Colonic mucosa (tissue), 4 donors: ENCODE results near the gene NINJ1. TPM values are rescaled to one million over a fixed set of nuclear protein-coding genes. Genes with fewer than 3 reads are reported as not detected.

Experiments
- DNase-seq: peaks from one replicate; pipeline ENCODE4 v3.0.0-alpha.2; 2020
- H3K27ac ChIP-seq: fragments of 200-600 bp; one replicate; pipeline ENCODE4 v1.8.0; 2021
- H3K27me3 ChIP-seq: fragments of 200-600 bp; one replicate; pipeline ENCODE4 v1.8.0; 2021
- H3K36me3 ChIP-seq: fragments of 200-600 bp; one replicate; pipeline ENCODE4 v1.8.0; 2021
- H3K4me1 ChIP-seq: fragments of 200-600 bp; one replicate; pipeline ENCODE4 v1.8.0; 2021; ENCODE audit warnings: mild to moderate bottlenecking
- H3K4me3 ChIP-seq: fragments of 200-600 bp; one replicate; pipeline ENCODE4 v1.8.0; 2021
- H3K9ac ChIP-seq, 2 donors: one replicate each; pipeline ENCODE4 v1.7.0; 2013; ENCODE audit warnings: control low read depth in 2 of 2, low read depth in 2 of 2, low read length in 2 of 2
- H3K9me3 ChIP-seq: fragments of 200-600 bp; one replicate; pipeline ENCODE4 v1.8.0; 2021
- intact Hi-C: fragments of 100-400 bp; cut with DNase I; formaldehyde crosslinking; loops from one replicate; pipeline ENCODE4 v1.14.1; 2022
- total RNA-seq, 2 donors: library from RNA; stranded (reverse); fragmentation: NEBNext Ultra II Directional in 1 of 2; extraction: Animal tissue kit (Norgen Biotek cat#: 25700) in 1 of 2; gene quantifications; one replicate each; pipeline ENCODE4 v1.2.1, GENCODE V29; 2021
- TF ChIP-seq, protein P1 (sequence below): fragments of 200-600 bp; IDR thresholded peaks from one replicate; pipeline ENCODE4 v1.8.0; 2022; ENCODE audit warnings: antibody characterized with exemption, mild to moderate bottlenecking
- donor health status: healthy.
- donor health status: DM: no; HTN: no; CAD: no.
- donor health status: DM: no; HTN: no; CAD: no.

NINJ1 gene
- total RNA-seq, 2 donors from 2014 or later, result 24.5 to 29.4 TPM

DNA sequence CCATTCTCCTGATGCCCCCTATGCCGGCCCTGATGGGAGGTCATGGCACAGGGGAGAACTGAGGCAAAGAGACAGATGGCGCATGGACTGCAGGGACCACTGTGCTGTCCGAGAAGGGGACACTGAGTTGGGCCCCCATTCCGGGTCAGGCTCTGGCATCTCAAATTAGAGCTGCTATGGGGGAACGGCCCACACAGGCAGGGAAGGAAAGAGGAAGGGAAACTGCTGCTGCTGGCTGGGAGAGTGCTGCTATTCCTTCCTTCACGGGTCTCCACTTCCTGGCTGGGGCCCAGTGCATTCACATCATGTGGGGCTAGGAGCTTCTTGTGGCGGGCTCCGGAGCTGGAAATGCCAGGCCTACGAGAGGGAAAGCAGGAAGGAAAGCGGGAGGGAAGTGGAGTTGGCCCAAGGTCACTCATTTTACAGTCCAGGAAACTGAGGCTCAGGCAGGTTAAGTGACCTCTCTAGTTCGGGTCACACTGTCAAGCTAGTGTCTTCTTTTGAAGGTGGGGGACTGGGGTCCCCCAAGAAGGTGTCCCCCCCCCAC, 39.3 kb downstream of the NINJ1 start:
- intact Hi-C loops, result no loop called here
- Histone ChIP-seq H3K9me3 (no peaks in the 10 kb centered on the region), H3K27ac (peak overlapping the region; percentile 95), H3K9ac (peak overlapping the region; percentile 72 to 94), H3K4me1 (peaks cover 12% of the 10 kb centered on the region), H3K27me3 (no peaks in the 10 kb centered on the region), H3K36me3 (no peaks in the 10 kb centered on the region), H3K4me3 (peak overlapping the region; percentile 16)
- DNase-seq, result peak; percentile 67
- TF ChIP-seq, protein P1, sequence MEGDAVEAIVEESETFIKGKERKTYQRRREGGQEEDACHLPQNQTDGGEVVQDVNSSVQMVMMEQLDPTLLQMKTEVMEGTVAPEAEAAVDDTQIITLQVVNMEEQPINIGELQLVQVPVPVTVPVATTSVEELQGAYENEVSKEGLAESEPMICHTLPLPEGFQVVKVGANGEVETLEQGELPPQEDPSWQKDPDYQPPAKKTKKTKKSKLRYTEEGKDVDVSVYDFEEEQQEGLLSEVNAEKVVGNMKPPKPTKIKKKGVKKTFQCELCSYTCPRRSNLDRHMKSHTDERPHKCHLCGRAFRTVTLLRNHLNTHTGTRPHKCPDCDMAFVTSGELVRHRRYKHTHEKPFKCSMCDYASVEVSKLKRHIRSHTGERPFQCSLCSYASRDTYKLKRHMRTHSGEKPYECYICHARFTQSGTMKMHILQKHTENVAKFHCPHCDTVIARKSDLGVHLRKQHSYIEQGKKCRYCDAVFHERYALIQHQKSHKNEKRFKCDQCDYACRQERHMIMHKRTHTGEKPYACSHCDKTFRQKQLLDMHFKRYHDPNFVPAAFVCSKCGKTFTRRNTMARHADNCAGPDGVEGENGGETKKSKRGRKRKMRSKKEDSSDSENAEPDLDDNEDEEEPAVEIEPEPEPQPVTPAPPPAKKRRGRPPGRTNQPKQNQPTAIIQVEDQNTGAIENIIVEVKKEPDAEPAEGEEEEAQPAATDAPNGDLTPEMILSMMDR, result no peak

- DNase-seq, result no peak
- peaks cover 12% of the 10 kb centered on the region for H3K4me1 ChIP-seq
- peak overlapping the region; percentile 95 for H3K27ac ChIP-seq
- intact Hi-C loops, result no loop called here
- H3K9ac ChIP-seq, result peak overlapping the region; percentile 72 to 94
- TF ChIP-seq, protein P1, result no peak
- H3K9me3 ChIP-seq, result no peaks in the 10 kb centered on the region
- no peaks in the 10 kb centered on the region for H3K36me3 ChIP-seq
- no peak overlapping the region for H3K4me3 ChIP-seq
- no peaks in the 10 kb centered on the region for H3K27me3 ChIP-seq
These were observed 40.0 kb downstream of the NINJ1 start for GRCh38 chr9:93093877-93094657.

GRCh38 chr9:93093127-93093876, 40.7 kb downstream of the NINJ1 start:
- no peak overlapping the region for H3K27ac ChIP-seq
- H3K4me1 ChIP-seq, result peaks cover 12% of the 10 kb centered on the region
- H3K36me3 ChIP-seq, result no peaks in the 10 kb centered on the region
- no peaks in the 10 kb centered on the region for H3K9me3 ChIP-seq
- no peaks in the 10 kb centered on the region for H3K27me3 ChIP-seq
- intact Hi-C loops, result no loop called here
- peak overlapping the region in 1 of 2 donors; percentile 8 for H3K9ac ChIP-seq
- peak; percentile 40 for DNase-seq
- no peak overlapping the region for H3K4me3 ChIP-seq
- TF ChIP-seq, protein P1, result no peak

DNA sequence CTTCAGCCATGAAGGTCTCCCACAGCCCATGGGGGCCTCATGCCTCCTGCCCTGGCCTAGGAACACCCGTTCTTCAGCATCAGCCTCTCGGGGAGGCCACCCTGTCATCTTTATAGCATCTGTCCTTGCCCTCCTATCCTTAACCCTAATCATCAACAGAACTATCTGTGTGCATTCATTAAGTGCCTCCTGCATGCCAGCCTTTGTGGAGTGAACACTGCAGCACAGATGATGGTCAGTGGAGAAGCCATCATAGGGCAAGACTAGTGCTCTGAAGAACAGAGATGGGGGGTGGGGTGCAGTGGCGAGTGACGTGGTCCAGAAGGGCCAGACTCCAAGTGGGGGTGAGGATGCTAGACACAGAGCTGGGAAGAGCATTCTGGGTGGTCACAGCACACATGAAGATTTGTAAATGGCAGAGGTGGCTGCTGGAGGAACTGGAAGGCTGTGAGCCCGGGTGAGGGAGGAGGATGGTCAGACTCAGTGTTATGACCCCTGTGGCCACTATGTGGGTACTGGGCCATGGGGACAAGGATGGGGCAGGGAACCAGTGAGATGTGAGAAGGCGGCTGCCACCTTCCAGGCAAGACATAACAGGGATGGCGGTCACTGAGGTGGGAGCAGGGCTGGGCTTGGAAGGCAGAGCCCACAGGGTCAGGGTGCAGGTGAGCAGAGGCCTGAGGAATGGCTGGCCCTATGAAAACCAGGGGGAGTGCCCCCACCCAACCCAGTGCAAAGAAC, 41.6 kb downstream of the NINJ1 start:
- TF ChIP-seq, protein P1, result no peak
- H3K27ac ChIP-seq, result no peak overlapping the region
- DNase-seq, result peak; percentile 17
- intact Hi-C loops, result no loop called here
- H3K27me3 ChIP-seq, result no peaks in the 10 kb centered on the region
- no peak overlapping the region for H3K4me3 ChIP-seq
- H3K4me1 ChIP-seq, result peaks cover 7% of the 10 kb centered on the region
- H3K9ac ChIP-seq, result no peak overlapping the region
- H3K9me3 ChIP-seq, result no peaks in the 10 kb centered on the region
- H3K36me3 ChIP-seq, result no peaks in the 10 kb centered on the region

- TF ChIP-seq, protein P1, result no peak
- no peak overlapping the region for H3K4me3 ChIP-seq
- H3K27me3 ChIP-seq, result no peaks in the 10 kb centered on the region
- DNase-seq, result peak; percentile 28
- peaks cover 4% of the 10 kb centered on the region for H3K4me1 ChIP-seq
- H3K9ac ChIP-seq, result no peak overlapping the region
- H3K27ac ChIP-seq, result no peak overlapping the region
- intact Hi-C loops, result no loop called here
- H3K9me3 ChIP-seq, result no peaks in the 10 kb centered on the region
- no peaks in the 10 kb centered on the region for H3K36me3 ChIP-seq
These were observed 42.5 kb downstream of the NINJ1 start for GRCh38 chr9:93091453-93092081.
